ENCODE results near the gene DENND1A. TPM values are rescaled to one million over a fixed set of nuclear protein-coding genes. Genes with fewer than 3 reads are reported as not detected.

DENND1A gene
- total and polyA plus RNA-seq, 4 experiments from 2014 or later = 1.4 to 14.2 (median 9.9) TPM

DNA sequence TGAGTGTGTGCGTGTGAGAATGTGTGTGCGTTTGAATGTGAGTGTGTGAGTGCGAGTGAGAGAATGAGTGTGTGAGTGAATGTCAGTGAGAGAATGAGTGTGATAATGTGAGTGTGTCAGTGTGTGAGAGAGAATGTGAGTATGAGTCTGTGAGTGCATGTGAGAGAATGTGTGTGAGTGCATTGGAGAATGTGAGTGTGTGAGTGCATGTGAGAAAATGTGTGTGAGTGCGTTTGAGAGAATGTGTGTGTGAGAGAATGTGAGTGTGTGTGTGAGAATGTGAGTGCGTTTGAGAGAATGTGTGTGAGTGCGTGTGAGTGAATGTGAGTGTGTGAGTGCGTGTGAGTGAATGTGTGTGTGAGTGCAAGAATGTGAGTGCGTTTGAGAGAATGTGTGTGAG is 42.7 kb upstream of the DENND1A start:
- no peaks in the 10 kb centered on the region for H3K4me1 Mint-ChIP-seq

DNA sequence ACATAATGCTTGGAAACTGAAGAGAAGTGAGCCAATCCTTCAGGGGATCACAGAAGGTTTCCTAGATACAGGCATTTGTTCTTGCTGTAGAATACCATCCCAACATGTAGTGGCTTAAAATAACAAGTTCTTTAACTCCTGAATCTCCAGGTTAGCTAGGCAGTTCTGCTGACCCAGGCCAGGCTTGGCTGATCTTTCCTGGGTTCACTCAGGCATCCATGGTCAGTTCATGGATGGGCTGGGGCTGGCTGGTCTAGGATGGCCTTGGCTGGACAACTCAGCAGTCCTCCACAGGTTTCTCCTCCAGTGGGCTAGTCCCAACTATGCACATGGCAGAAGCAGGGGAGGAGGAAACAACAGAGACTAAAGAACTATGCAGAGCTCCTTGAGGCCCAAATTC is 37.4 kb upstream of the DENND1A start:
- intact Hi-C loops (cut with micrococcal nuclease) = no loop called here
- Mint-ChIP-seq H3K27me3 (peaks cover 10 to 29% of the 10 kb centered on the region in 2 donors), H3K4me1 (peaks cover 0 to 6% (median 2%) of the 10 kb centered on the region in 4 donors), H3K4me3 (no peak overlapping the region), H3K9me3 (peaks cover 0 to 2% (median 0%) of the 10 kb centered on the region in 8 donors), H3K36me3 (no peaks in the 10 kb centered on the region), H3K27ac (no peak overlapping the region)
- Histone ChIP-seq H3K36me3 (ENCODE audit: insufficient read depth, low read length) (no peaks in the 10 kb centered on the region), H3K4me3 (ENCODE audit: low read length in 2 of 2) (no peak overlapping the region), H3K27ac (ENCODE audit: low read depth, low read length) (no peak overlapping the region), H3K4me1 (ENCODE audit: insufficient read depth, low read length) (no peaks in the 10 kb centered on the region), H3K9me3 (ENCODE audit: control insufficient read depth in 1 of 2, low read length in 2 of 2) (no peaks in the 10 kb centered on the region), H3K27me3 (ENCODE audit: insufficient read depth, low read length) (no peaks in the 10 kb centered on the region)
- POLR2A ChIA-PET (ENCODE audit: partially characterized antibody) = no interaction called here
- CTCF ChIA-PET (ENCODE audit: partially characterized antibody) = no interaction called here
- DNase-seq = no peak

More for the DNA sequence above, 42.7 kb upstream of the DENND1A start:
- Mint-ChIP-seq H3K4me3 (no peak overlapping the region), H3K36me3 (no peaks in the 10 kb centered on the region), H3K27ac (no peak overlapping the region), H3K9me3 (no peaks in the 10 kb centered on the region), H3K27me3 (peaks cover 3 to 13% of the 10 kb centered on the region in 2 donors)
- Histone ChIP-seq H3K4me3 (ENCODE audit: low read length in 2 of 2) (no peak overlapping the region), H3K27ac (ENCODE audit: low read depth, low read length) (no peak overlapping the region), H3K4me1 (ENCODE audit: insufficient read depth, low read length) (no peaks in the 10 kb centered on the region), H3K9me3 (ENCODE audit: control insufficient read depth in 1 of 2, low read length in 2 of 2) (no peaks in the 10 kb centered on the region), H3K36me3 (ENCODE audit: insufficient read depth, low read length) (no peaks in the 10 kb centered on the region), H3K27me3 (ENCODE audit: insufficient read depth, low read length) (no peaks in the 10 kb centered on the region)
- no peak for DNase-seq
- ChIA-PET CTCF (ENCODE audit: partially characterized antibody) (no interaction called here), POLR2A (ENCODE audit: partially characterized antibody) (no interaction called here)
- intact Hi-C loops (cut with micrococcal nuclease) = no loop called here

DNA sequence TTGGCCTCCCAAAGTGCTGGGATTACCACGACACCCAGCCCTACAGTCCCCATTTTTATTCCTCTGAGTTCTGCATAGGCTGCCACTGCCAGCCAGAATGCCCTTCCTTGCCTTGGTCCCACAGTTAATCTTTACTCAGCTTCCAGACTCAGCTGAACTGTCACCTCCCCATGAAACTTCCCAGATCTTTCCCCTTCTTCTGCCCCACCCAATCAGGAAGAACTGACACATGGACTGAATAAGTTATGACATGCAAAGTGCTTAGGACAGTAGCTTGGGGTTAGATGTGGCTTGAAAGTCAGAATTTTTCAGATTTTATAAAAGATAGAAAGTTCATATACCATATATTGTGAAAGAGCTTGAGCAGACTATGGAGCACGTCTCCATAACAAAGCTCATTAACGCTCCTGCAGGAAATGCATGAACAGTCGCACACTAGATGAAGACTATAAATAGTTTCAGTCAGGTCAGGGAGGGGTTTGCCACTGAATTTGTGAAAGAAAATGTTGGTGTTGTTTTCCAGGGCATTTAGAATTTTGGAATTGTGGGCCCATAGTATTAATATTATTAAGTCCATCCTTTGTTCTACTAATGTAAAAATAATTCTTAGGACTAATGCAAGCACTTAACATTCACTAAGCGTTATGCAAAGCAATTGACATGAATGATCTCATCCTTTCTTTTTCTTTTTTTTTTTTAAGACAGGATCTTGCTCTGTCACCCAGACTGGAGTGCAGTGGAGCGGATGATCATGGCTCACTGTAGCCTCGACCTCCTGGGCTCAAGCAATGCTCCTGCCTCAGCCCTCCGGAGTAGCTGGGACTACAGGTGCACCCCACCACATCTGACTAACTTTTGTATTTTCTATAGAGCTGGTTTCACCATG is 36.1 kb upstream of the DENND1A start:
- no peaks in the 10 kb centered on the region for H3K36me3 ChIP-seq (ENCODE audit: insufficient read depth, low read length)
- H3K4me3 Mint-ChIP-seq = no peak overlapping the region
- peaks cover 0 to 2% (median 0%) of the 10 kb centered on the region in 8 donors for H3K9me3 Mint-ChIP-seq
- H3K4me1 ChIP-seq (ENCODE audit: insufficient read depth, low read length) = no peaks in the 10 kb centered on the region
- CTCF ChIA-PET (ENCODE audit: partially characterized antibody) = no interaction called here
- no peaks in the 10 kb centered on the region for H3K36me3 Mint-ChIP-seq
- intact Hi-C loops (cut with micrococcal nuclease) = no loop called here
- H3K27me3 ChIP-seq (ENCODE audit: insufficient read depth, low read length) = no peaks in the 10 kb centered on the region
- DNase-seq = no peak
- H3K27ac ChIP-seq (ENCODE audit: low read depth, low read length) = no peak overlapping the region
- H3K9me3 ChIP-seq (ENCODE audit: control insufficient read depth in 1 of 2, low read length in 2 of 2) = no peaks in the 10 kb centered on the region
- H3K27me3 Mint-ChIP-seq = peaks cover 10 to 31% of the 10 kb centered on the region in 2 donors
- peaks cover 0 to 6% (median 2%) of the 10 kb centered on the region in 4 donors for H3K4me1 Mint-ChIP-seq
- POLR2A ChIA-PET (ENCODE audit: partially characterized antibody) = no interaction called here
- no peak overlapping the region for H3K27ac Mint-ChIP-seq
- no peak overlapping the region for H3K4me3 ChIP-seq (ENCODE audit: low read length in 2 of 2)

DNA sequence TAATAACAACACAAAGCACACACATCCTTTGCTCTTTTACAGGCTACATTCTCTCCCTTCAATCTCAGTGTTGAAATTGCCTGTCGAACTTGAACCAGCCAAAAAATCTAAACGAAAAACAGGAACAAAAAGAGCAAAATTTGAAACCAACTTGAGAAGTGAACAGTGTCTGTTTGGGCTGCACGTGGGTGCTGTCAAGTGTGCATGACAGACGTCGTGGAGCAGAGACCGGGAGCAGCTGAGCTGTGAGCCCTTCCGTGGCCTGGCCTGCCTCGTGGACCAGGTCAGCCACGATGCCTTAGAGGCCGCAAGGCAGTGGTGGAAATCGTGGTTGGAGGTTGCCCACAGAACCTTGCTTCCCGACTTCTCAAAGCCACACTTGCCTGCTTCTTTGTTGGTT is 34.8 kb upstream of the DENND1A start:
- H3K9me3 Mint-ChIP-seq = peaks cover 0 to 3% (median 0%) of the 10 kb centered on the region in 8 donors
- no peak for DNase-seq
- H3K27me3 ChIP-seq (ENCODE audit: insufficient read depth, low read length) = no peaks in the 10 kb centered on the region
- POLR2A ChIA-PET (ENCODE audit: partially characterized antibody) = no interaction called here
- peaks cover 0 to 6% (median 2%) of the 10 kb centered on the region in 4 donors for H3K4me1 Mint-ChIP-seq
- H3K36me3 ChIP-seq (ENCODE audit: insufficient read depth, low read length) = no peaks in the 10 kb centered on the region
- no peak overlapping the region for H3K27ac Mint-ChIP-seq
- no peak overlapping the region for H3K4me3 ChIP-seq (ENCODE audit: low read length in 2 of 2)
- no peak overlapping the region for H3K4me3 Mint-ChIP-seq
- CTCF ChIA-PET (ENCODE audit: partially characterized antibody) = no interaction called here
- no peaks in the 10 kb centered on the region for H3K36me3 Mint-ChIP-seq
- intact Hi-C loops (cut with micrococcal nuclease) = no loop called here
- H3K27ac ChIP-seq (ENCODE audit: low read depth, low read length) = no peak overlapping the region
- H3K27me3 Mint-ChIP-seq = peaks cover 10 to 29% of the 10 kb centered on the region in 2 donors
- no peaks in the 10 kb centered on the region for H3K9me3 ChIP-seq (ENCODE audit: control insufficient read depth in 1 of 2, low read length in 2 of 2)
- no peaks in the 10 kb centered on the region for H3K4me1 ChIP-seq (ENCODE audit: insufficient read depth, low read length)

DNA sequence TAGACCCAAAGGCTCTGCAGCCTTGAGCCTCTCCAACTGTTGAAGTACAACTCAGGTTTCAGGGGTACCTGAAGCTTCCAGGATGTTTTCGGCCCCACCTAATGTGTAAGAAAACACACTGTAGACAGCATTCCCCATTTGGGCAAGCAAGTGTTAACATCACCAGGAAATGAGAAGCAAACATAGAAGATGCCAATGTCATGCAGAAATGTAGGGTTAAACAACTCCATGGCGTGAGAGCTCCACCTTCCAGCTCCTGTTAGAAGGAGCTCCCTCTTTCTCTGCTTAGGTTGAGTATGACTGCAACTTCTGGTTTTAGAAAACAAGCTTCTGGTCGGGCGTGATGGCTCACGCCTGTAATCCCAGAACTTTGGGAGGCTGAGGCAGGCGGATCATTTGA is 31.0 kb upstream of the DENND1A start:
- H3K27me3 ChIP-seq (ENCODE audit: insufficient read depth, low read length) = no peaks in the 10 kb centered on the region
- H3K9me3 Mint-ChIP-seq = peaks cover 0 to 3% (median 0%) of the 10 kb centered on the region in 8 donors
- no peaks in the 10 kb centered on the region for H3K4me1 ChIP-seq (ENCODE audit: insufficient read depth, low read length)
- peaks cover 0 to 6% (median 2%) of the 10 kb centered on the region in 4 donors for H3K4me1 Mint-ChIP-seq
- no peak overlapping the region for H3K27ac Mint-ChIP-seq
- no peak overlapping the region for H3K4me3 Mint-ChIP-seq
- peaks cover 10 to 29% of the 10 kb centered on the region in 2 donors for H3K27me3 Mint-ChIP-seq
- no peaks in the 10 kb centered on the region for H3K36me3 Mint-ChIP-seq
- POLR2A ChIA-PET (ENCODE audit: partially characterized antibody) = no interaction called here
- CTCF ChIA-PET (ENCODE audit: partially characterized antibody) = no interaction called here
- no peak for DNase-seq
- H3K9me3 ChIP-seq (ENCODE audit: control insufficient read depth in 1 of 2, low read length in 2 of 2) = no peaks in the 10 kb centered on the region
- intact Hi-C loops (cut with micrococcal nuclease) = no loop called here
- no peak overlapping the region for H3K27ac ChIP-seq (ENCODE audit: low read depth, low read length)
- no peak overlapping the region for H3K4me3 ChIP-seq (ENCODE audit: low read length in 2 of 2)
- H3K36me3 ChIP-seq (ENCODE audit: insufficient read depth, low read length) = no peaks in the 10 kb centered on the region

DNA sequence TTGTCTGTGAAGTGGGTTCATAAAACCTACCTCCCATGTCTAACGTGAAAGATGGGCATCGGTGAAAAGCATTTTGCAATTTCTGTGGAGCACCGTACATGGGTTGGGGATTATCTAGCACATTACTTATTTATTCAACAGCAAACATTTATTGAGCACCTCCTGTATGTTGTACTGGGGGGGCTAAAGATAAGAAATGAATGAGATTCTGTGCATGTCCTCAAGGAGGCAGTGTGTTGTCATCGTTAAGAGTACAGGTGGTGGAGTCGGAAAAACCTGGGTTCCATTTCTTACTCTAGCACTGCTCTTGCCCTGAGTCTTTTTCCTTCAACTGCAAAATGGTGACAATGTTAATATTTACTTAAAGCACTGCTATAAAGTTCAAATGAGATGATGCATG is 30.4 kb upstream of the DENND1A start:
- no peak for DNase-seq
- Histone ChIP-seq H3K27me3 (ENCODE audit: insufficient read depth, low read length) (no peaks in the 10 kb centered on the region), H3K36me3 (ENCODE audit: insufficient read depth, low read length) (no peaks in the 10 kb centered on the region), H3K27ac (ENCODE audit: low read depth, low read length) (no peak overlapping the region), H3K4me3 (ENCODE audit: low read length in 2 of 2) (no peak overlapping the region), H3K4me1 (ENCODE audit: insufficient read depth, low read length) (no peaks in the 10 kb centered on the region), H3K9me3 (ENCODE audit: control insufficient read depth in 1 of 2, low read length in 2 of 2) (no peaks in the 10 kb centered on the region)
- H3K27me3 Mint-ChIP-seq = peaks cover 6 to 26% of the 10 kb centered on the region in 2 donors
- H3K4me1 Mint-ChIP-seq = peaks cover 0 to 6% (median 2%) of the 10 kb centered on the region in 4 donors
- no peaks in the 10 kb centered on the region for H3K36me3 Mint-ChIP-seq
- intact Hi-C loops (cut with micrococcal nuclease) = no loop called here
- no peak overlapping the region for H3K4me3 Mint-ChIP-seq
- POLR2A ChIA-PET (ENCODE audit: partially characterized antibody) = no interaction called here
- CTCF ChIA-PET (ENCODE audit: partially characterized antibody) = no interaction called here
- H3K27ac Mint-ChIP-seq = no peak overlapping the region
- peaks cover 0 to 3% (median 0%) of the 10 kb centered on the region in 8 donors for H3K9me3 Mint-ChIP-seq

DNA sequence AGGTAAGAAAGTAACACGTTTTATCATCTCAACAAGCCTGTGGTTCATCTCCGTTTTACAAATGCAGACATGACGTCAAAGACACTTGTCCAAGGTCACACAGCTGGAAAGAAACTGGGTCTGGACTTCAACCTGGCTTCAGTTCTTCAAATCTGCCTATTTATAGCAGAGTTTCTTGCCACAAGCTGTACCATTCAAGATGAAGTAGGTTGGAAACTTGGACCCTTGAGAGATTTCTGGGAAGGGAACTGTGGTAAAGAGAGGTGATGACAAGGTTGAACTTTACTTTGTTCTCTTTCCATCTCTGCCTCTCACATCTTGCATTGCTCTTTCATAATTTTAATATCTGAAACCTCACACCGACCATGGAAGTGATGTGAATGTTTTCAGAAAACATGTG is 29.9 kb upstream of the DENND1A start:
- Histone ChIP-seq H3K4me1 (ENCODE audit: insufficient read depth, low read length) (no peaks in the 10 kb centered on the region), H3K9me3 (ENCODE audit: control insufficient read depth in 1 of 2, low read length in 2 of 2) (no peaks in the 10 kb centered on the region), H3K27ac (ENCODE audit: low read depth, low read length) (no peak overlapping the region), H3K4me3 (ENCODE audit: low read length in 2 of 2) (no peak overlapping the region), H3K36me3 (ENCODE audit: insufficient read depth, low read length) (no peaks in the 10 kb centered on the region), H3K27me3 (ENCODE audit: insufficient read depth, low read length) (no peaks in the 10 kb centered on the region)
- no peaks in the 10 kb centered on the region for H3K36me3 Mint-ChIP-seq
- peaks cover 0 to 3% (median 0%) of the 10 kb centered on the region in 8 donors for H3K9me3 Mint-ChIP-seq
- peaks cover 0 to 3% (median 1%) of the 10 kb centered on the region in 4 donors for H3K4me1 Mint-ChIP-seq
- no peak overlapping the region for H3K27ac Mint-ChIP-seq
- intact Hi-C loops (cut with micrococcal nuclease) = no loop called here
- ChIA-PET CTCF (ENCODE audit: partially characterized antibody) (no interaction called here), POLR2A (ENCODE audit: partially characterized antibody) (no interaction called here)
- DNase-seq = no peak
- H3K27me3 Mint-ChIP-seq = peaks cover 6 to 22% of the 10 kb centered on the region in 2 donors
- H3K4me3 Mint-ChIP-seq = no peak overlapping the region
